GM12801 (cell line): ENCODE results near the gene NFIX.

Experiments
- CTCF ChIP-seq: IDR thresholded peaks from one replicate; pipeline ENCODE4 v1.5.1; 2011; ENCODE audit warnings: control low read depth; ENCODE audit not compliant: insufficient read length; ENCODE audit errors: extremely low read depth

Gene NFIX

GRCh38 chr19:13040232-13040947 lies 45.1 kb downstream of the NFIX start:
- no peak for TF ChIP-seq CTCF

GRCh38 chr19:13040948-13041292 lies 45.6 kb downstream of the NFIX start:
- TF ChIP-seq CTCF = no peak

- TF ChIP-seq CTCF = no peak
Measured at GRCh38 chr19:13042443-13043130, 47.3 kb downstream of the NFIX start.

GRCh38 chr19:13043285-13043684 lies 48.0 kb downstream of the NFIX start:
- TF ChIP-seq CTCF = no peak

- TF ChIP-seq CTCF = no peak
Measured at GRCh38 chr19:13044231-13044836, 49.1 kb downstream of the NFIX start.

- no peak for TF ChIP-seq CTCF
Measured at GRCh38 chr19:13045812-13046211, 50.5 kb downstream of the NFIX start.

- TF ChIP-seq CTCF = no peak
Measured at GRCh38 chr19:13047374-13047773, 52.1 kb downstream of the NFIX start.
